Measurements from ENCODE around the gene HABP4. TPM values are rescaled to one million over a fixed set of nuclear protein-coding genes. Genes with fewer than 3 reads are reported as not detected.

Gene HABP4
- total RNA-seq, 4 donors from 2014 or later: 42.8 to 50.0 (median 46.3) TPM

- no peak for DNase-seq (ENCODE audit: low spot score in 2 of 2)
- Histone ChIP-seq H3K9me3 (no peaks in the 10 kb centered on the region), H3K4me3 (no peak overlapping the region), H3K27me3 (no peaks in the 10 kb centered on the region), H3K36me3 (no peaks in the 10 kb centered on the region), H3K27ac (no peak overlapping the region), H3K4me1 (no peaks in the 10 kb centered on the region)
- no peak for TF ChIP-seq CTCF (IDR thresholded peaks at IDR 0.05)
- TF ChIP-seq POLR2A (IDR thresholded peaks at IDR 0.05): no peak
- no peak for TF ChIP-seq EP300 (IDR thresholded peaks at IDR 0.05)
- WGBS, 2 donors: 76 to 88% methylated on average over 3 of the region's 3 CpGs
Observed at GRCh38 chr9:96442491-96442890, 7.5 kb upstream of the HABP4 start.

- DNase-seq (ENCODE audit: low spot score in 2 of 2): no peak
- Histone ChIP-seq H3K27me3 (no peaks in the 10 kb centered on the region), H3K36me3 (no peaks in the 10 kb centered on the region), H3K4me1 (peaks cover 0 to 19% (median 3%) of the 10 kb centered on the region in 4 donors), H3K9me3 (no peaks in the 10 kb centered on the region), H3K4me3 (no peak overlapping the region), H3K27ac (no peak overlapping the region)
- WGBS, 2 donors: 74 to 82% methylated on average over 3 of the region's 3 CpGs
- TF ChIP-seq POLR2A (IDR thresholded peaks at IDR 0.05): no peak
- TF ChIP-seq EP300 (IDR thresholded peaks at IDR 0.05): no peak
- no peak for TF ChIP-seq CTCF (IDR thresholded peaks at IDR 0.05)
Observed at GRCh38 chr9:96447406-96447805, 2.6 kb upstream of the HABP4 start.

GRCh38 chr9:96448546-96449170 is 1.3 kb upstream of the HABP4 start:
- Histone ChIP-seq H3K36me3 (no peaks in the 10 kb centered on the region), H3K9me3 (no peaks in the 10 kb centered on the region), H3K27ac (no peak overlapping the region), H3K27me3 (no peaks in the 10 kb centered on the region), H3K4me1 (peaks cover 0 to 31% (median 3%) of the 10 kb centered on the region in 4 donors), H3K4me3 (no peak overlapping the region)
- TF ChIP-seq CTCF (IDR thresholded peaks at IDR 0.05) (no peak), EP300 (IDR thresholded peaks at IDR 0.05) (no peak), POLR2A (IDR thresholded peaks at IDR 0.05) (no peak)
- no peak for DNase-seq (ENCODE audit: low spot score in 2 of 2)
- 91 to 94% methylated on average over 11 of the region's 11 CpGs for WGBS, 2 donors

GRCh38 chr9:96449523-96449844 is 485 bp upstream of the HABP4 start:
- Histone ChIP-seq H3K27ac (peak overlapping the region; percentile 60 to 90 (median 78)), H3K9me3 (no peaks in the 10 kb centered on the region), H3K27me3 (no peaks in the 10 kb centered on the region), H3K4me3 (peak overlapping the region; percentile 35 to 83 (median 64)), H3K36me3 (no peaks in the 10 kb centered on the region), H3K4me1 (peaks cover 0 to 33% (median 3%) of the 10 kb centered on the region in 4 donors)
- 1 to 2% methylated on average over 7 of the region's 7 CpGs for WGBS, 2 donors
- no peak for DNase-seq (ENCODE audit: low spot score in 2 of 2)
- TF ChIP-seq CTCF (IDR thresholded peaks at IDR 0.05): no peak
- no peak for TF ChIP-seq EP300 (IDR thresholded peaks at IDR 0.05)
- TF ChIP-seq POLR2A (IDR thresholded peaks at IDR 0.05): no peak

GRCh38 chr9:96450613-96451528 is 902 bp downstream of the HABP4 start:
- peaks cover 0 to 33% (median 3%) of the 10 kb centered on the region in 4 donors for H3K4me1 ChIP-seq
- DNase-seq (ENCODE audit: low spot score in 2 of 2): peak in 1 of 2 donors; percentile 34
- H3K27ac ChIP-seq: peak overlapping the region; percentile 60 to 90 (median 86)
- H3K4me3 ChIP-seq: peak overlapping the region; percentile 57 to 83 (median 64)
- TF ChIP-seq CTCF (IDR thresholded peaks at IDR 0.05): no peak
- peak in 1 of 2 donors; percentile 28 for TF ChIP-seq POLR2A (IDR thresholded peaks at IDR 0.05)
- peak in 1 of 2 donors; percentile 17 for TF ChIP-seq EP300 (IDR thresholded peaks at IDR 0.05)
- H3K27me3 ChIP-seq: no peaks in the 10 kb centered on the region
- 2 to 3% methylated on average over 34 to 61 of the region's 63 CpGs for WGBS, 2 donors
- H3K36me3 ChIP-seq: no peaks in the 10 kb centered on the region
- no peaks in the 10 kb centered on the region for H3K9me3 ChIP-seq
